Fibroblast of peridontal ligament (primary cell): ENCODE results near the gene CACNB4.
"Not testable (repeated sequence)": the region's sequence is repeated elsewhere in the genome, so short reads cannot be mapped to it uniquely, and the experiment has no call there.

Experiments
- DNase-seq: peaks from one replicate; pipeline ENCODE4 v3.0.0-alpha.2; 2010; ENCODE audit errors: extremely low read depth

The CACNB4 gene

DNA sequence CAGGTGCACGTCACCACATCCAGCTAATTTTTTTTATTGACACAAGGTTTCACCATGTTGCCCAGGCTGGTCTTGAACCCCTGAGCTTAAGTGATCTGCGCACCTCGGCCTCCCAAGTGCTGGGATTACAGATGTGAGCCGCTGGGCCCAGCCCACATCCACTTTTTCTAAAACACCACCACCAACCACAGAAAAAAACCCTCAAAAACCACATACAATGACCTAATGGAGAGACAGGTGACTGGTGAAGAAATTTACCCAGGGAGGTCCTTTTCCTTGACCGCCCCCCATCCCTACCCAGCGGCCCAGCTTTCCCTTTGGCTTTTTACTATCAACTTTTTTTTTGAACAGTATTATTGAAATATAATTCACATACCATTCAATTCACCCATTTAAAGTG, 47.9 kb downstream of the CACNB4 start:
- no peak for DNase-seq

DNA sequence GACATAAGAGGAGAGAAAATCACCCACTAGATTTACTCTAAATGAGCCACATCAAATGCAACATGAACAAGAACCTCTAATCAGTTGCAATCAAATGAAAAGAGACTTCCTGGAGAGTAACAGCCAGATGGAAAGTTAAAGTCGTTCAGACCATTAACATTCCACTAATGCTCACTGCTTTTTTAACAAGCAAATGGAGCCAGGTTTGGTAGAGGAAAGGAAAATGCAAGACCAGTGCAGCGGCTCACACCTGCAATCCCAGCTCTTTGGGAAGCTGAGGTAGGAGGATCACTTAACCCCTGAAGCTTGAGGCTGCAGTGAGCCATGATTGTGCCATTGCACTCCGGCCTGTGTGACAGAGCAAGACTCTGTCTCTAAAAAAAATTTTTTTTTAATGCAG, 48.5 kb downstream of the CACNB4 start:
- DNase-seq, result no peak

GRCh38 chr2:152049541-152049940, 49.3 kb downstream of the CACNB4 start:
- DNase-seq, result no peak

DNA sequence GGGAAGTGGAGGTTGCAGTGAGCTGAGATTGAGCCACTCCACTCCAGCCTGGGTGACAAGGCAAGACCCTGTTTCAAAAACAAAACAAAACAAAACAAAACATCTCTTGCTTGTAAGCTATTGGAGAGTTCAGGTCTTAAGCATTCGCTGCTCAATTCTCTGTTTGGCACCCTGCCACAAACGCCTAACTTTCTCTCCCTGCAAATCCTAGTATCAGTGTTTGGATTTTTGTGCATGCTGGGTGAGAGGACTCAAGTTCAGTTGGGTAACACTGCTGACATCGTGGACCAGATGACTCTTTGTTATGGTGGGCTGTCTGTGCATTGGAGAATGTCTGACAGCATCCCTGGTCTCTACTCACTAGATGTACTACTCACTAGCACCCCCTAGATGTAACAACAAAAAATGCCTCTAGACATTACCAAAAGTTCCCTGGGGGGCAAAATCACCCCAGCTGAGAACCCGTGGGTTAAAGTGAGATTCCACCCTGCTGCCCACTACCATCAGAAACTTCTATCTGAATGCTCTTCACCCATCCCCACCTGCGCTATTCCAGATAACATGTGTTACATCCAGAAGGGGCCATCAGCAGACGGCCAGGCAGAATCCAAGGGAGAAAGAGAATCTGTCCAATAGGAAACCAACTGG, 50.9 kb downstream of the CACNB4 start:
- DNase-seq, result no peak

- no peak for DNase-seq
Measured at GRCh38 chr2:152046940-152047339, 51.9 kb downstream of the CACNB4 start.

DNA sequence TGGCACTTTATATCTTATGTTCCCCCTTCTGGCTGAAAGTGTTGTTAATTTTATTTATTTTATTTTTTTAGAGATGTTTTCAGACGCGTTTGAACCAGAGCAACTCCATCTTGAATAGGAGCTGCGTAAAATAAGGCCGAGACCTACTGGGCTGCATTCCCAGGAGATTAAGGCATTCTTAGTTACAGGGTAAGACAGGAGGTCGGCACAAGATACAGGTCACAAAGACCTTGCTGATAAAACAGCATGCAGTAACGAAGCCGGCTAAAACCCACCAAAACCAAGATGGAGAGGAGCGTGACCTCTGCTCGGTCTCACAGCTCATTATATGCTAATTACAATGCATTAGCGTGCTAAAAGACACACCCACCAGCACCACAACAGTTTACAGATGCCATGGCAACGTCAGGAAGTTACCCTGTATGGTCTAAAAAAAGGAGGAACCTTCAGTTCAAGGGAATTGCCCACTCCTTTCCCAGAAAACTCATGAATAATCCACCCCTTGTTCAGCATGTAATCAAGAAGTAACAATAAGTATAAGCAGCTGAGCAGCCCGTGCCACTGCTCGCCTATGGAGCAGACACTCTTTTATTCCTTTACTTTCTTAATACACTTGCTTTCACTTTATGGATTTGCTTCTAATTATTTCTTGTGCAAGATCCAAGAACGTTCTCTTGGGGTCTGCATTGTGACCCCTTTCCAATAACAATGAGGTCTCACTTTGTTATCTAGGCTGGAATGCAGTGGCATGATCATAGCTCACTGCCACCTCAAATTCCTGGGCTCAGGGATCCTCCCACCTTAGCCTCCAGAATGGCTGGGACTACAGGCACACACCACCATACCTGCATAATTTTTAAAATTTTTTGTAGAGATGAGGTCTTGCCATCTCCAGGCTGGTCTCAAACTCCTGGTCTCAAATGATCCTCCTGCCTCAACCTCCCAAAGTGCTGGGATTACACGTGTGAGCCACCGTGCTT, 55.9 kb downstream of the CACNB4 start:
- DNase-seq, result no peak

GRCh38 chr2:152038441-152038958, 60.3 kb downstream of the CACNB4 start:
- no peak for DNase-seq

DNA sequence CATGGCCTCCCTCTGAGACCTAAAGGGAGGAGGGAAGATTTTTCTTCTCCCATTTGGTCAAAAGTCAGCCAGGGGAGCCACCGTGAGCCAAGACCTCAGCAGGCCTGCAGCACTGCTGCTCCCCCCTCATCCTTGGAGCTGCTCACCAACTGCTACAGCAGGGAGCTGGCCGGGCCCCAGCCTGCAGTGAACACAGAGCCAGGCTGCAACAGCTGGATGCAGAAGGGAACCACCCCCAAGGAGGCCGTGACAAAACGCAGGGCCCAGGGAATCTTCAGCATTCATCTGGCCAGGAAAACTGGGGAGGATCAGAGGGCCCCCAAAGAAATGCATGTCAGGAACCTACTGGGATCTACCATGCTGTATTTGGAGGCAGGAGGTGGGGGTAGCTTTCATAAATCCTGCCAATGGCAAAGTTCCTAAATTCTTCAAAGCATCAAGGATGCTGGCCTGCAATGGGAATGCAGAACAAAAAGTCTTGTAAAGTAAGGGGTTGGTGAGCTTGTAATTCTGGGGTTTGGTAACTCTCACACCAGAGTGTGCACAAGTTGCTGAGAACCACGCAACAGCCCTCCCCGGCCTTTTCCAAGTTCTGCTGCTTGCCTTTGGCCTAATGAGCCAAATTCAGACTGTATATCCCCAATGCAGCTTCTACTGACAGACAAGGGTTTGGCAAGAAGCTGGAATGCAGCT, 61.0 kb downstream of the CACNB4 start:
- DNase-seq, result no peak

DNA sequence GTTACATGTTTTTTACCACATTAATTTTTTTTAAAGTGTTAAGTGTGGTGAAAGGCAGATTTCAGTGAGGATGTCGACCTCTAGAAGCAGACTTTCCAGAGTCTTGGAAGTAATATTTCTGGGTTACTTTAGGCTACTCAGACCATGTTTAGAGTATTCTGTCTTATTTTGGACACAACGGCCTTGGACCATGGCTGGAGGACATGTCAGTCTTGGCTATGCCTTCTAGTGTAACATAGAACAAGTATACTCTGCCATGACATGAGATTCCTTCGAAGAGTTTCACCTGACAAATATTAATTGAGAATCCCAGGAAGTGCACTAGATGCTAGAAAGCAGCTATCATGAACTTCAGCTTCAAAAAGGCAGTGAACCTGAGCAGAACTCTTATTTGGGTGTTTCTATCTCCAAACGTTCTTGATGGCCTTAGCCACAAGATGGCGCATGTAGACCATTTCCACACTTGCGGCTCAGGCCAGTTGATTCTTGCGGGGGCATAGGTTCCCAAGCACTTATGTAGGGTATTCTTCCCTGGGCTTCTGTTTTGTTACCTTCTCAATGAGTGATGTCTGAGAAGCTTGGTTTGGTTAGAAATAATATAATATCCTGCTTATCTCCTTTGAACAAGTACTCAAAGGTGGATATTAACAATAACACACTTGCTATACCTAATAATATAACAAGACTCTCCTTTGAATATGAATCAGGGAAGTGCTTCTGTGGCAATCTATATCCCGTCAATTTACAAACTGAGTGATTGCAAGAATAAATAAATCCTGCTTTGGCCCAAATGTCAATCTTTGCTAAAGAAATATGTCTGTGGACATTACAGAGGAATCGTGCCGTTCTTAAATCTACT, 62.0 kb downstream of the CACNB4 start:
- DNase-seq, result peak; percentile 79

GRCh38 chr2:152034257-152034801, 64.5 kb downstream of the CACNB4 start:
- DNase-seq, result no peak

GRCh38 chr2:152033011-152033925, 65.6 kb downstream of the CACNB4 start:
- DNase-seq, result no peak

DNA sequence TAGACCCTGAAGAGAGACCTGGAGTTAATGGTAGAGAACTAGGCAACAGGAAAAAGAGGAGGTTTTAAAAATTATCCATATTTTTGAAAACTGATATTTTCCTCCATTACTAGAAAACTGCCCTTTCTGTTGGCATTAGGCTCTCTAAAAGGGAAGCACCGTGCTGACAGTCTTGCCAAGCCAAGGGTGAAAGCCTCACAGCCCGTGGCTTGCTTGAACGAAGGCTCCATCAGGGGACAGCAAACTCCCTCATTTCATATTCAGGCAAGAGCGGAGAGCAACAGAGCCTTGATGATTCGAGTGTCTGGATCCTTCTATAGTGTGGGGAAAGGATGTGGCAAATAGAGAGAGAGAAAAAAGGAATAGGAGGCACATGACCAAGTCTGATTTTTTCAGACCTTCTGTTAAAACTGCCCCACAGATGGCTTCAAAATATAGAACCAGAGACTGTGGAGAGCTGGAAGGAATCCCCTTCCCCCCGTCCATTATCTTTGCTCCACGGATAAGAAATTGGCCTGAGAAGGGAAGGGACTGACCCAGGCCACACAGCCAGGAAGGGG, 67.0 kb downstream of the CACNB4 start:
- no peak for DNase-seq

- not testable (repeated sequence) for DNase-seq
Measured at GRCh38 chr2:152030596-152031328, 68.1 kb downstream of the CACNB4 start.

- peak; percentile 18 for DNase-seq
Measured at GRCh38 chr2:152028182-152028862, 70.5 kb downstream of the CACNB4 start.

DNA sequence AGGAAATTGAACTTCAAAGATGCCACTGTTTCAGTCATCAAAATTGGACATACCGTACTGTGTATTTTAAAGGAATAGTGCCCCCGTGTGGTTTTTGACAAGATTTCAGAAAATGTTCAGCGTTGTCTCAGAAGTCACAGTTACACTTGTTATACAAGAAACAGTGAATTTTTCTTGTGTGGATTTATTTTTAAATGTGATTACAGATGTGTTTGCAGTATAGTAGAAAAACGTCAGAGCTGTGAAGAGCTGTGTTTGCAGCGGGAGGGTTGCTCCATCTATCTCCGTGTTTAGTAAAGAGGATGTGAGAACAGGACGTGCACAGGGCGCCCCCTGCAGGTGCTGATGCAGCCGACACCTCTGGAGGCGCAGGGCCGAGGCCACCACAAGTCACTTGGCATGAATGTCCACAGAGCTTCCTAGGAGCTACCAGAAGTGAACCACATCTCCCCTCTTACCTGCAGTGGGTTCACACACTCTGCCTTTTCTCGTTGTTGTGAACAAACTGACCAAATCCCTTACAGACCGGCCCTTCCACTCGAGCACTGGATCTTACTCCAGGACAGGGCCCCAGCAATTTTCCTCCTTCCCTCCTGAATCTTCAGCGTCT, 73.1 kb downstream of the CACNB4 start:
- peak; percentile 78 for DNase-seq

DNA sequence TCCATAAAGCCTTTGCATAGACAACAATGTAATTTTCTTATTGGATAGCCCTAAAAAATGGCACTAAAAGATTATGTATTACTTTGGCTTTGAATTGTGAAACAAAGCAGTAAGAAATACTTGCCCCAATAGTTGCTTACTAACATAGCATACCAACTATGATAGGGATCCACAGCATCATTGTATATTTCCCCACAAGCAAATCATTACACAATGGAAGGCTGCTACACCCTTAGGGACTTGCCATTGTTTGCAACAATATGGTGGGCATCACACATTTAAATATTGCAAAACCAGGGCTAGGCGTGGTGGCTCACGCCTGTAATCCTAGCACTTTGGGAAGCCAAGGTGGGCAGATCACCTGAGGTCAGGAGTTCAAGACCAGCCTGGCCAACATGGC, 74.4 kb downstream of the CACNB4 start:
- DNase-seq, result no peak

DNA sequence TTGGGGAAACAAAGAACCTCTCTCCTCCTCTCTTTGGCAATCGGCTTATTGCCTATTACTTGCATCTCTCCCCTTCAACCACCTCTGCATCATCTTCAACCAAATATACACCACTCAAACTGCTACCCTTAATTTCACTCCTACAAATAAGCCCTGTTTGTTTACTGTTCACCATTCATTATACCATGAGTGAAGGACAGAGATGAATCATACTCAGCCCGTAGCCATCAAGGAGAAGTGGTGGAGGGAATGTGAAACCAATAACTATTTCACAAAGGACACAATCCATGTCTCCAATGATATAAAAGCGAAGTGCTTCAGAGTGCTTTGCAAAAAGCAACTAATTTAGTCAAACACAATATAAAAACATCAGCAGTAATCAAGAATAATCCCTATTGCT, 76.8 kb downstream of the CACNB4 start:
- no peak for DNase-seq

DNA sequence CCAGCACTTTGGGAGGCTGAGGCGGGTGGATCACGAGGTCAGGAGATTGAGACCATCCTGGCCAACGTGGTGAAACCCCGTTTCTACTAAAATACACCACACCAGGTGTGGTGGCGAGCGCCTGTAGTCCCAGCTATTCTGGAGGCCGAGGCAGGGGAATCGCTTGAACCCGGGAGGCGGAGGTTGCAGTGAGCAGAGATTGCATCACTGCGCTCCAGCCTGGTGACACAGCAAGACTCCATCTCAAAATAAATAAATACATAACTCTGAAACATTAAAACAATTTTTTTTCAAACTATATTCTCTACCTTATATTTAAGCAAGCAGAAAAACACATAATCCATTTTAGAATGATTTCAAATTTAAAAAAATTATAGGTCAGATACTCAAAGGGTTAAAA, 77.8 kb downstream of the CACNB4 start:
- DNase-seq, result not testable (repeated sequence)
